HG02571 (cell line): Measurements from ENCODE around the gene ZNF366.

Source experiments
- ATAC-seq: cut with Tn5 transposase; IDR thresholded peaks from one replicate; pipeline ENCODE4 v1.9.1; 2021; ENCODE audit warnings: mild to moderate bottlenecking, moderate library complexity; ENCODE audit not compliant: unreplicated experiment

The ZNF366 gene

GRCh38 chr5:72494623-72495124 is 12.5 kb downstream of the ZNF366 start:
- no peak for ATAC-seq

GRCh38 chr5:72489536-72489935 is 17.7 kb downstream of the ZNF366 start:
- no peak for ATAC-seq

- ATAC-seq: no peak
Observed at GRCh38 chr5:72488756-72489155, 18.5 kb downstream of the ZNF366 start.

GRCh38 chr5:72487177-72487576 is 20.0 kb downstream of the ZNF366 start:
- ATAC-seq: no peak

- ATAC-seq: no peak
Observed at GRCh38 chr5:72486371-72486770, 20.8 kb downstream of the ZNF366 start.

GRCh38 chr5:72485430-72485974 is 21.7 kb downstream of the ZNF366 start:
- ATAC-seq: no peak

- ATAC-seq: no peak
Observed at GRCh38 chr5:72482046-72482445, 25.2 kb downstream of the ZNF366 start.

- ATAC-seq: no peak
Observed at GRCh38 chr5:72480841-72481240, 26.4 kb downstream of the ZNF366 start.

- no peak for ATAC-seq
Observed at GRCh38 chr5:72479921-72480320, 27.3 kb downstream of the ZNF366 start.

GRCh38 chr5:72478684-72479083 is 28.5 kb downstream of the ZNF366 start:
- no peak for ATAC-seq

GRCh38 chr5:72478276-72478675 is 28.9 kb downstream of the ZNF366 start:
- ATAC-seq: no peak

- ATAC-seq: no peak
Observed at GRCh38 chr5:72477644-72478043, 29.6 kb downstream of the ZNF366 start.

GRCh38 chr5:72477176-72477575 is 30.0 kb downstream of the ZNF366 start:
- ATAC-seq: no peak

- ATAC-seq: no peak
Observed at GRCh38 chr5:72476721-72477120, 30.5 kb downstream of the ZNF366 start.

- ATAC-seq: no peak
Observed at GRCh38 chr5:72476275-72476674, 30.9 kb downstream of the ZNF366 start.

GRCh38 chr5:72474516-72474915 is 32.7 kb downstream of the ZNF366 start:
- ATAC-seq: no peak

GRCh38 chr5:72474046-72474500 is 33.1 kb downstream of the ZNF366 start:
- ATAC-seq: no peak

- no peak for ATAC-seq
Observed at GRCh38 chr5:72472666-72473422, 34.4 kb downstream of the ZNF366 start.

GRCh38 chr5:72472031-72472430 is 35.2 kb downstream of the ZNF366 start:
- ATAC-seq: no peak

GRCh38 chr5:72470826-72471225 is 36.4 kb downstream of the ZNF366 start:
- ATAC-seq: no peak

GRCh38 chr5:72468606-72469005 is 38.6 kb downstream of the ZNF366 start:
- ATAC-seq: no peak

GRCh38 chr5:72468024-72468423 is 39.2 kb downstream of the ZNF366 start:
- ATAC-seq: no peak
